Measurements from ENCODE around the gene RTEL1. TPM values are rescaled to one million over a fixed set of nuclear protein-coding genes. Genes with fewer than 3 reads are reported as not detected.
A peak's percentile ranks its signal among the peaks of the same experiment; 100 is the strongest.

The RTEL1 gene
- total RNA-seq, 3 donors from 2014 or later (not counting 1 experiment from before 2014, with no cell fraction given): 36.3 to 52.0 (median 40.4) TPM

GRCh38 chr20:63692436-63693082, 34.4 kb downstream of the RTEL1 start:
- peaks cover 0 to 27% of the 10 kb centered on the region in 2 donors for H3K4me1 Mint-ChIP-seq
- no peaks in the 10 kb centered on the region for H3K27me3 Mint-ChIP-seq (ENCODE audit: low read depth in 2 of 2)
- H3K27ac ChIP-seq (ENCODE audit: low read length): no peak overlapping the region
- H3K36me3 Mint-ChIP-seq: no peaks in the 10 kb centered on the region
- no peak overlapping the region for H3K4me3 ChIP-seq (ENCODE audit: low read length)
- WGBS (ENCODE audit: insufficient coverage): 96% methylated on average over 19 of the region's 20 CpGs
- peak overlapping the region; percentile 87 to 90 for H3K27ac Mint-ChIP-seq
- no peaks in the 10 kb centered on the region for H3K27me3 ChIP-seq (ENCODE audit: control insufficient read depth, insufficient read depth, low read length)
- H3K4me3 Mint-ChIP-seq: peak overlapping the region; percentile 28
- TF ChIP-seq CTCF (IDR thresholded peaks at IDR 0.05): no peak
- ATAC-seq (no peak), DNase-seq (no peak)
- intact Hi-C loops (cut with micrococcal nuclease): no loop called here
- H3K4me1 ChIP-seq (ENCODE audit: control insufficient read depth, insufficient read depth, low read length): peaks cover 34% of the 10 kb centered on the region
- peaks cover 5% of the 10 kb centered on the region for H3K36me3 ChIP-seq (ENCODE audit: control insufficient read depth, insufficient read depth, low read length)
- no peaks in the 10 kb centered on the region for H3K9me3 ChIP-seq (ENCODE audit: control insufficient read depth, insufficient read depth, low read length)
- H3K9me3 Mint-ChIP-seq: no peaks in the 10 kb centered on the region

GRCh38 chr20:63693083-63693732, 35.1 kb downstream of the RTEL1 start:
- intact Hi-C loops (cut with micrococcal nuclease): no loop called here
- H3K4me1 ChIP-seq (ENCODE audit: control insufficient read depth, insufficient read depth, low read length): peaks cover 34% of the 10 kb centered on the region
- ATAC-seq (peak in 1 of 3 donors; percentile 28), DNase-seq (no peak)
- H3K27ac Mint-ChIP-seq: peak overlapping the region; percentile 87 to 90
- TF ChIP-seq CTCF (IDR thresholded peaks at IDR 0.05): no peak
- no peaks in the 10 kb centered on the region for H3K36me3 Mint-ChIP-seq
- WGBS (ENCODE audit: insufficient coverage): 97% methylated on average over 8 of the region's 10 CpGs
- H3K9me3 Mint-ChIP-seq: no peaks in the 10 kb centered on the region
- H3K36me3 ChIP-seq (ENCODE audit: control insufficient read depth, insufficient read depth, low read length): peaks cover 5% of the 10 kb centered on the region
- no peak overlapping the region for H3K27ac ChIP-seq (ENCODE audit: low read length)
- H3K4me3 Mint-ChIP-seq: no peak overlapping the region
- H3K9me3 ChIP-seq (ENCODE audit: control insufficient read depth, insufficient read depth, low read length): no peaks in the 10 kb centered on the region
- no peak overlapping the region for H3K4me3 ChIP-seq (ENCODE audit: low read length)
- H3K27me3 Mint-ChIP-seq (ENCODE audit: low read depth in 2 of 2): no peaks in the 10 kb centered on the region
- peaks cover 0 to 27% of the 10 kb centered on the region in 2 donors for H3K4me1 Mint-ChIP-seq
- H3K27me3 ChIP-seq (ENCODE audit: control insufficient read depth, insufficient read depth, low read length): no peaks in the 10 kb centered on the region

- Mint-ChIP-seq H3K27me3 (ENCODE audit: low read depth in 2 of 2) (no peaks in the 10 kb centered on the region), H3K4me3 (peak overlapping the region; percentile 74), H3K36me3 (no peaks in the 10 kb centered on the region), H3K9me3 (no peaks in the 10 kb centered on the region), H3K27ac (peak overlapping the region; percentile 87 to 90), H3K4me1 (peaks cover 0 to 27% of the 10 kb centered on the region in 2 donors)
- 95% methylated on average over 21 of the region's 21 CpGs for WGBS (ENCODE audit: insufficient coverage)
- H3K9me3 ChIP-seq (ENCODE audit: control insufficient read depth, insufficient read depth, low read length): no peaks in the 10 kb centered on the region
- H3K4me1 ChIP-seq (ENCODE audit: control insufficient read depth, insufficient read depth, low read length): peaks cover 34% of the 10 kb centered on the region
- no peak overlapping the region for H3K4me3 ChIP-seq (ENCODE audit: low read length)
- ATAC-seq (no peak), DNase-seq (no peak)
- H3K36me3 ChIP-seq (ENCODE audit: control insufficient read depth, insufficient read depth, low read length): peaks cover 5% of the 10 kb centered on the region
- no peaks in the 10 kb centered on the region for H3K27me3 ChIP-seq (ENCODE audit: control insufficient read depth, insufficient read depth, low read length)
- H3K27ac ChIP-seq (ENCODE audit: low read length): no peak overlapping the region
- intact Hi-C loops (cut with micrococcal nuclease): no loop called here
- no peak for TF ChIP-seq CTCF (IDR thresholded peaks at IDR 0.05)
Observed at GRCh38 chr20:63693733-63694583, 35.8 kb downstream of the RTEL1 start.

Data from natural killer cell (primary cell).